ENCODE results near the gene LRRC3. TPM values are rescaled to one million over a fixed set of nuclear protein-coding genes. Genes with fewer than 3 reads are reported as not detected.
A peak's percentile ranks its signal among the peaks of the same experiment; 100 is the strongest.

Gene LRRC3
- total RNA-seq, 1 experiment from 2014 or later = 2.3 TPM

- no peak for DNase-seq (ENCODE audit: low spot score)
- in situ Hi-C loops (cut with HindIII; ENCODE audit: low sequenced_read_pairs) = no loop called here
Measured at GRCh38 chr21:44471341-44471740, 16.0 kb downstream of the LRRC3 start.

GRCh38 chr21:44471996-44472395 is 16.7 kb downstream of the LRRC3 start:
- no peak for DNase-seq (ENCODE audit: low spot score)
- in situ Hi-C loops (cut with HindIII; ENCODE audit: low sequenced_read_pairs) = no loop called here

GRCh38 chr21:44473915-44474555 is 18.7 kb downstream of the LRRC3 start:
- DNase-seq (ENCODE audit: low spot score) = no peak
- in situ Hi-C loops (cut with HindIII; ENCODE audit: low sequenced_read_pairs) = no loop called here

GRCh38 chr21:44475266-44475845 is 20.0 kb downstream of the LRRC3 start:
- in situ Hi-C loops (cut with HindIII; ENCODE audit: low sequenced_read_pairs) = loop anchor here (25.0 kb wide), 1 partner anchor 312 kb away; no protein-coding TSS in a partner anchor
- DNase-seq (ENCODE audit: low spot score) = no peak

GRCh38 chr21:44477131-44477530 is 21.8 kb downstream of the LRRC3 start:
- in situ Hi-C loops (cut with HindIII; ENCODE audit: low sequenced_read_pairs) = loop anchor here (25.0 kb wide), 1 partner anchor 310 kb away; no protein-coding TSS in a partner anchor
- DNase-seq (ENCODE audit: low spot score) = no peak

GRCh38 chr21:44477712-44478111 is 22.4 kb downstream of the LRRC3 start:
- DNase-seq (ENCODE audit: low spot score) = no peak
- in situ Hi-C loops (cut with HindIII; ENCODE audit: low sequenced_read_pairs) = loop anchor here (25.0 kb wide), 1 partner anchor 310 kb away; no protein-coding TSS in a partner anchor

- in situ Hi-C loops (cut with HindIII; ENCODE audit: low sequenced_read_pairs) = loop anchor here (25.0 kb wide), 1 partner anchor 309 kb away; no protein-coding TSS in a partner anchor
- DNase-seq (ENCODE audit: low spot score) = no peak
Measured at GRCh38 chr21:44478124-44478800, 23.0 kb downstream of the LRRC3 start.

GRCh38 chr21:44478801-44479167 is 23.5 kb downstream of the LRRC3 start:
- no peak for DNase-seq (ENCODE audit: low spot score)
- in situ Hi-C loops (cut with HindIII; ENCODE audit: low sequenced_read_pairs) = loop anchor here (25.0 kb wide), 1 partner anchor 309 kb away; no protein-coding TSS in a partner anchor

GRCh38 chr21:44479556-44480199 is 24.4 kb downstream of the LRRC3 start:
- in situ Hi-C loops (cut with HindIII; ENCODE audit: low sequenced_read_pairs) = loop anchor here (25.0 kb wide), 1 partner anchor 308 kb away; no protein-coding TSS in a partner anchor
- DNase-seq (ENCODE audit: low spot score) = peak; percentile 44

GRCh38 chr21:44480200-44481053 is 25.1 kb downstream of the LRRC3 start:
- in situ Hi-C loops (cut with HindIII; ENCODE audit: low sequenced_read_pairs) = loop anchor here (25.0 kb wide), 1 partner anchor 307 kb away; no protein-coding TSS in a partner anchor
- DNase-seq (ENCODE audit: low spot score) = no peak

- DNase-seq (ENCODE audit: low spot score) = no peak
- in situ Hi-C loops (cut with HindIII; ENCODE audit: low sequenced_read_pairs) = loop anchor here (25.0 kb wide), 1 partner anchor 305 kb away; no protein-coding TSS in a partner anchor
Measured at GRCh38 chr21:44482581-44483287, 27.4 kb downstream of the LRRC3 start.

- in situ Hi-C loops (cut with HindIII; ENCODE audit: low sequenced_read_pairs) = loop anchor here (25.0 kb wide), 1 partner anchor 304 kb away; no protein-coding TSS in a partner anchor
- no peak for DNase-seq (ENCODE audit: low spot score)
Measured at GRCh38 chr21:44483288-44484237, 28.3 kb downstream of the LRRC3 start.

GRCh38 chr21:44484498-44485253 is 29.4 kb downstream of the LRRC3 start:
- no peak for DNase-seq (ENCODE audit: low spot score)
- in situ Hi-C loops (cut with HindIII; ENCODE audit: low sequenced_read_pairs) = loop anchor here (25.0 kb wide), 1 partner anchor 303 kb away; no protein-coding TSS in a partner anchor

GRCh38 chr21:44485254-44485793 is 30.0 kb downstream of the LRRC3 start:
- DNase-seq (ENCODE audit: low spot score) = no peak
- in situ Hi-C loops (cut with HindIII; ENCODE audit: low sequenced_read_pairs) = loop anchor here (25.0 kb wide), 1 partner anchor 302 kb away; no protein-coding TSS in a partner anchor

GRCh38 chr21:44485796-44486195 is 30.5 kb downstream of the LRRC3 start:
- in situ Hi-C loops (cut with HindIII; ENCODE audit: low sequenced_read_pairs) = loop anchor here (25.0 kb wide), 1 partner anchor 302 kb away; no protein-coding TSS in a partner anchor
- no peak for DNase-seq (ENCODE audit: low spot score)

- no peak for DNase-seq (ENCODE audit: low spot score)
- in situ Hi-C loops (cut with HindIII; ENCODE audit: low sequenced_read_pairs) = loop anchor here (25.0 kb wide), 1 partner anchor 301 kb away; no protein-coding TSS in a partner anchor
Measured at GRCh38 chr21:44486302-44486701, 31.0 kb downstream of the LRRC3 start.
